GM12874 (cell line): Measurements from ENCODE around the gene CTNND2.

Source experiments
- TF ChIP-seq, protein P1 (sequence below): IDR thresholded peaks from 2 replicates; pipeline ENCODE4 v1.5.1; 2011; ENCODE audit warnings: low read depth, mild to moderate bottlenecking, control low read depth, low read length, moderate library complexity; ENCODE audit not compliant: insufficient read depth

Gene CTNND2

GRCh38 chr5:11547730-11548129 lies 356.5 kb downstream of the CTNND2 start:
- TF ChIP-seq, protein P1, sequence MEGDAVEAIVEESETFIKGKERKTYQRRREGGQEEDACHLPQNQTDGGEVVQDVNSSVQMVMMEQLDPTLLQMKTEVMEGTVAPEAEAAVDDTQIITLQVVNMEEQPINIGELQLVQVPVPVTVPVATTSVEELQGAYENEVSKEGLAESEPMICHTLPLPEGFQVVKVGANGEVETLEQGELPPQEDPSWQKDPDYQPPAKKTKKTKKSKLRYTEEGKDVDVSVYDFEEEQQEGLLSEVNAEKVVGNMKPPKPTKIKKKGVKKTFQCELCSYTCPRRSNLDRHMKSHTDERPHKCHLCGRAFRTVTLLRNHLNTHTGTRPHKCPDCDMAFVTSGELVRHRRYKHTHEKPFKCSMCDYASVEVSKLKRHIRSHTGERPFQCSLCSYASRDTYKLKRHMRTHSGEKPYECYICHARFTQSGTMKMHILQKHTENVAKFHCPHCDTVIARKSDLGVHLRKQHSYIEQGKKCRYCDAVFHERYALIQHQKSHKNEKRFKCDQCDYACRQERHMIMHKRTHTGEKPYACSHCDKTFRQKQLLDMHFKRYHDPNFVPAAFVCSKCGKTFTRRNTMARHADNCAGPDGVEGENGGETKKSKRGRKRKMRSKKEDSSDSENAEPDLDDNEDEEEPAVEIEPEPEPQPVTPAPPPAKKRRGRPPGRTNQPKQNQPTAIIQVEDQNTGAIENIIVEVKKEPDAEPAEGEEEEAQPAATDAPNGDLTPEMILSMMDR = no peak

DNA sequence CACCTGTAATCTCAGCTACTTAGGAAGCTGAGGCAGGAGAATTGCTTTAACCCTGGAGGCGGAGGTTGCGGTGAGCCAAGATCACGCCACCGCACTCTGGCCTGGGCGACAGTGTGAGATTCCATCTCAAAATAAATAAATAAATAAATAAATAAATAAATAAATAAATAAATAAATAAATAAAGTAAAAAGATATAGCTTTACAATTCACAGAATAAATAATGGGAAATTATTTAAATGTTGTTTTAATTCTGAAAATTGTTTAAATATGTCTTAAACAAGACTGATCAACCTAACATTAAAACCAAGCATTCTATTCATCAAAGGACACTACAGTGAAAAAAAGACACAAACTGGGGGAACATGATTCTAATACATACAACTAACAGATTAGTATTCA lies 357.1 kb downstream of the CTNND2 start:
- TF ChIP-seq, protein P1 = no peak

DNA sequence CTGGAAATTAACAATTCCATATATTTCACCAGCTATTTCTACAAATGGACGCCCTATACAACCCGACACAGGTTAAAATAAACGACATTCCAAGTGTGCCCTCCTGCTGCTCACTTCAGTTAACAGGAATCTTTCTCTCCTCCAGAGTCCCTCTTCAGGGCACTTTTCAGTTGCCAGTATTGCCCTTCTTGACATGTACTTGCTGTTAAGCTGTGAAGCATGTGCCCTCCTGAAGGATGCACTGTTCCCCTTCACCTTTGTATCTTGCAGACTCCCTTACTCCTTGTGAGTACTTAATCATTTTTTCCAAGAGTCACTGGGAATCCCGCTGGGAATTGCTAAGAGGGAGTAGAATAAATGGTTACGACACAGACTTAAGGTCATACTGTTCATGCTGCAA lies 364.1 kb downstream of the CTNND2 start:
- TF ChIP-seq, protein P1 = no peak

DNA sequence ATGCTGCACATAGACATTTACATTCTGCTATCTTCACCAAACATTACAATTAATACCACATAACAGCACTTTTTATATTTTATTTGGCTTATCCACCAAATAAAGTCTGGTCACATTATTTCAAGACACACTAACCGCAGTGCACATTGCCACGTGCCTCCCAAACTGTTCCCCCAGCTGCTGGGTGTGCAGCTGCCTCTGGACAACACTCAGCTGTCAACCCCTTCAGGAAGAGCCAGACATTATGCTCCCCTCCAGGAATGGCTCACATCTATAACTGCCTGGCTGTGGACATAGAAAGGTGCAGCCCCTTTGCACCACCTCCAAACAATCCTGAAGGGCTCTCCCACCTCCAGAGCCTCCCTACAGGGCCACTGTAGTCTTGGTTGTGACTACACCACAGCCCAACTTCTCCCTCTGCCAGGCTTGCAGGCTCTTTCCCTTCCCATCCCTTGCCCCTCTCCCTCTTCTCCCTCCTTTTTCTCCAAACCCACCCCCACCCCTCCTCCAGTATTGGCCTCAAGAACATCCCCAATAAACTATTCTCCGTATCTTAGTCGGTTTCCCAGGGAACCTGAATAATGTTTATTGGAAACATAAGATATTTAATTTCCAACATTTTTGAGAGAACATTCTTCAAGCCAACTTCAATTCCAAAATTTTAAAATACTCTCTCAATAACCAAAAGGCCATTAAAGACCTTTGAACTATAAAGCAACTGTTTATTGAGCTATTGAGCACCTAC lies 372.3 kb downstream of the CTNND2 start:
- TF ChIP-seq, protein P1 = no peak

DNA sequence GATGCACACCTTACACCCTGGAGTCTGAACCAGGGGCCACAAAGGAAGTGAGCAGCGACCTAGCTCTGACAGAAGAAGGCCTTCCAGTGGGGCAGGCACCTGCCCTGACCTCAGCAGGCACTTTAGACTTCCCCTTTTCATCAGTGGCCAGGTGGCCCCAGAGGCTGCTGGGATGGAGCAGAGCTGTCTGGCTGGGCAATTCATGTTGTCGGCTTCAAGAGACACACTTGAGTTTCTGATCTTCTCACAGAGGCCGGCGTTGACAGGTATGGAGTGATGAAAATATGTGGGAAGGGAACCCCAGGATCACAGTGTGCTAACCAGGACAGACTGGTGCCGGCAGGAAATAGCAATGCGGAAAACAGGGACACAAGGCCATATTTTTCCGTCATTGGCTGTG lies 375.5 kb downstream of the CTNND2 start:
- TF ChIP-seq, protein P1 = no peak

DNA sequence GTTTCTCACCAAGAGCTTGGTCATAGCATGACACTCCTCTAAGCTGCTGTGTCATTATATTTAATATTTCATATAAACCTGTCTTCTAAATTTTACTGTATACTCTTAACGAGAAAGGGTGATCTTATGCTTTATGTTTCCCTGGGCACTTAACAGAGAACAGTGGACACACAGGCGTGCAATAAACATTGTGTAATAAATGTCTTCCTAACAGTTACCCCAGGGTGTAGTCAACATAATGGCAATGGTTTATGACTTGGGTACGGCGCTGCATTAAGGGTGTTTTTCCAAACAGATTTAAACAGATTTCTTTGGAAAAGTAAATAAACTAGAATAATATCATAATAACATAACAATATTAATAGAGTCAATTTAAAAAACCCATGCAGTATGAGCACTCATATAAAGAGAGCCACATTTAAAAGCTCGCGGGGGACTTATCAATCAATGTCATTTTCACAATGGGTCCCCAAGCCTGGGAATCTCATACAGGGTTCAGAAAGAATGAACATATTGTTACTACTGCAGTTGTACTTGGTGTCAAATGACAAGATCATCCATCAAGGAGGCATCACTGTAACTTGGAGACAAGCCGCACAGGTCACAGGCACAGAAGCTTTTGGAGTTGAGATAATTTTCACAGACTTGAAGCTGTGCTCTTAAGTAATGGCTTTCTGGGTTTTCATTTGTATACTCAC lies 376.4 kb downstream of the CTNND2 start:
- TF ChIP-seq, protein P1 = no peak

DNA sequence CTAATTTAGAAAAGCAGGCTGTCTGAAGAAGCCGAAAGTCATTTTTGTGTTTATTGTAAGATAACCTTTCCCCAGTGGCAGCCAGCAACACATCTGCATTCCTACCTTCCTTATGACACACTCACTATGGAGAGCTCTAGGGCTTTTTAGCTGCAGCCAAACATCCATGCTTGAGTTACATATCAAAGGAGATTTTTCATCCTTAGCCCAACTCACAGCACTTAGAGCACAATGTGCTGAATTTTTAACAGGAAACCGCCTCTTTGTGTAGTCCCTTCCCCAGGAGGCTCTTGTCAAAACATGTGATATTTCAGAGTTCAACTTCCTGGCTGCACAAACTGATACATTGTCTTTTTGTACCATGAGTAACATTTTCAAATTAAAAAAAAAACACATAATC lies 379.2 kb downstream of the CTNND2 start:
- TF ChIP-seq, protein P1 = no peak
